Hematopoietic multipotent progenitor cell treated with erythropoietin and hydrocortisone succinate and interleukin-3 and kit ligand, for 15 days (in vitro differentiated cells): ENCODE results near the gene ZNF366.

Source experiments
- DNase-seq: peaks from one replicate; pipeline ENCODE4 v3.0.0-alpha.2; 2015; ENCODE audit warnings: low spot score

The ZNF366 gene

DNA sequence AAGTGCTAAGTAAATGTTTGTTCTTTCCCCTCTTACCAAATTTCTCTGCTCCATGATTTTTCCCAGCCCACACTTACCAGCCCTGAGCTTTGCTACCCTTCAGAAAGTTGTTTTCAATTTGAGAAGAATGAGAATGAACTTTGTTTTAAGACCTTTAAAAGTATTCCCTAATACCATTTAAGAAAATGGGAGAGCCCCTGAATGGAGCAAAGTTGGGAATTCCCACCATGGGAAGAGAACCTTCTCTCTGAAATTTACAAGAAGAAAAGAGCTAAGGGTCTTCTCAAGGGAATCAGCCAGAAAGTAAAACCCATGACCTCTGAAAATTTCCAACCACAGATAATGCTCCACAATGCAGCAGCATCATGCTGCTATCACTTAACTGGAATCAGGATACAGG, 17.7 kb downstream of the ZNF366 start:
- DNase-seq: no peak

GRCh38 chr5:72488756-72489155, 18.5 kb downstream of the ZNF366 start:
- no peak for DNase-seq

GRCh38 chr5:72487177-72487576, 20.0 kb downstream of the ZNF366 start:
- no peak for DNase-seq

DNA sequence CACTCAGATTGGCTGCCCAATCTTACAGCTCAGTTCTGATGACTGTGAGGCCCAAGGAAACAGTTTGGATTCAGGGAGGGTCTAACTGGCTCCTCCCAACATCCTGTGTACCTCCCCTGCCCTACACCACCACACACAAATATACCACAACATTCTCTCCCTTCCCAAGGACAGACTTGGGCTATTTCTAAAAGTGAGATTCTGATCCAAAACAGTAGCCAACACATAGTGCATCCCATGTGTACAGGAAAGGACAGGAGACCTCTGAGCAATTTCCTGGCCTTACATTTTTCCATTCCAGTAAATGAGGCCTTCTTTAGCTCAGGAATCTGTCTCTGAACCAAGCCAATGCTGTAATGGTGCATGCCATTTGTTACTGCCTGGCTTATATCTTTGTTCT, 20.8 kb downstream of the ZNF366 start:
- DNase-seq: no peak

- DNase-seq: no peak
Observed at GRCh38 chr5:72485430-72485974, 21.7 kb downstream of the ZNF366 start.

DNA sequence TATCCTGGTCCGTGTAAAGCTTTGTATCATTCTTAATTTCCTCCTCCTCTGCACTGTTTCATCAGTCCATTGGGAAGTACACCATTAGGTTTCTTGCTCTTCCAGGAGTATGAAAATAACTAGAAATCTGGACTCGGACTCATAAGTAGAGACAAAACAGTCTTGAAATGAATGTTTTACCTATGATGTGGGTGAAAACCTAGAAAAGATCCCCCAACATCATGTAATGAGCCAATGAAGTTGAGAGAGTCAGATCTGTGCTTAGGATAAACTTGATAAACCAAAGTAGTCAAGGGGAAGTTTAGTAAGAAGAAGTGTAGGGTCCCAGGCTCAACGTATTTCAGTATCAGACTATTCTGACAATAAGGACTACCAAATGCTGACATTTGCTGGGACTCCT, 25.2 kb downstream of the ZNF366 start:
- DNase-seq: no peak

DNA sequence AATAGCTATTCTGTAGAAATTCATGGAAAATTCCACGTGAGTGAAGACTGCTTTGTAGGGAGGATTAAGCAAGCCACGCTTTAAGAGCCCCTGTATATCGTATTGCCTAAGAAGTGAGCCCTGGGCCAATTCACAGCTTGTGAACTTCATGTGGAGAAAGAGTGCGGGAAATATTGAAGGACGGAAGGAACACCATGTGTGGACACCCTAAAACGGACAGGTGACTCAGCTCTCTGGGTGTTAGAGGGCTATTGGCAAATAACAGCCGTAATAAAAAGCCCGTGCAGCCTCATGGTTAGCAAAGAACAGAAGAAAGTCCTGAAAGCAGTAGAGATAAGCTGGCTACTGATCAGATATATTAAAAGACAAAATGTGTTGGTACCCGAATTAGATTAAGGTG, 26.4 kb downstream of the ZNF366 start:
- no peak for DNase-seq

DNA sequence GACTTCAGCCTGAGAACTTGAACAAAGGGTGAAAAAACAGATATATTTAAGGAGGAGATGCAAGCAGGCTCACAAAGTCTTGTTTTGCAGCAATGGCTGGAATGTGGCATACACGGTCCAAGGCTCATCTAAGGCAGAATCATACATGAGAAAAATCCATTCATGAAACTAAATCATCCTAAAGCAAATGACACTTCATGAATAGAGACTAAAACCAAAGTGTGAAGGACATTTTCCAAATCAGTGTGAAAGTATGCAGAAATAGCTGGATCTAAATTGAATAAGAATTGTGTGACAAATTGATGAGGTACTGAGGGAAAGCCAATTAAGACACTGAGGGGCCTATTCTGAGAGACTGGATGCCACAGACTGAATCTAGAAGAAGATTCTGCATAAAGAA, 27.3 kb downstream of the ZNF366 start:
- no peak for DNase-seq

DNA sequence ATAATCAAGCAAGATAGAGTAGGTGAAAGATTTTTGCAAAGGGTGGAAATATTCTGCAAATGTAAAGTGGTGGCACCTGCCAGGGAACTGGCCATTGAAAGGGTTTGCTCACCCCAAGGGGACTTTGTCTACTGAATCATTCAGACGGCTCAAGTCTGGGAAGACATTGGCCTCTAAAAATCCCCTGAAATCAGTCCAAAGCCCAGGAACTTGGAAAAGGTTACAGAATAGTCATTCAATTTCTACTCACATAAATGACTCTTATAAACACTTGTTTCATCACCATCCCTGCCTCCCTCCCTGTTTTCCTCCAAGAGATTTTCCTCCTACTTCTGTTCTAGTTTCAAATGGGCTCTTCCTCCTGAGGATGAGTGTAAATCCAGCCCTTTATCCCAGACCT, 28.5 kb downstream of the ZNF366 start:
- no peak for DNase-seq

DNA sequence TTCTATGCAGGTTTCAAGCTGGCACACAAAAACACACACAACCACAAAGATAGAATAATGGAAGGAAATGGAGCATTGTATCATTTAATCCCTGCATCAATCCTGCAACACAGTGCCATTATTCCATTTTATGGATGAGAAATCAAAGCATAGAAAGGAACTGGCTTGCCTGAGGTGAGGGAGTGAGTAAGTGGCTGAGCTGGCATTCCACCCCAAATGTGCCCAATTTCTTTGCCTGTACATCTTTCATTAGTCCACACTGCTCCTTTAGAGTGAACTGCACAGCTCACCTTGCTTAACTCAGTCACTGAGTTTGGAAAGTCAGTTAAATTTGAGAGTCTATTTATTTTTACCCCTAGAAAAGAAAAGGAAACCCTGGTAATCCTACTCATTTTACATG, 28.9 kb downstream of the ZNF366 start:
- no peak for DNase-seq

DNA sequence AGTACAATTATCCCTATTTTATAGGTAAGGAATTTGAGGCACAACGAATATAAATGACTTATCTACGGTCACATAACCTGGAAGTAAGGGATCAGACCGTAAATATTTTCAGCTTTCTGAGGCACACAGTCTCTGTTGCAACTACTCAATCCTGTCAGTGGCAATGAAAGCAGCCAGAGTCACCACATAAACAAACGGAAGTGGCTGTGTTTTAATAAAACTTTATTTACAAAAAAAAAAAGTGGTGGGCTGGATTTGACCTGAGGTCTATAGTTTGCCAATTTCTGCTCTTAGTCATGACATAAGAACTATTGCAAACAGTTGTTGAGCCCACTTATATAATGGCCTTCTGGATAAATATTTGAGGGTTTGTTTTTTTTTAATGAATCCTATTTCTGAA, 29.6 kb downstream of the ZNF366 start:
- no peak for DNase-seq

DNA sequence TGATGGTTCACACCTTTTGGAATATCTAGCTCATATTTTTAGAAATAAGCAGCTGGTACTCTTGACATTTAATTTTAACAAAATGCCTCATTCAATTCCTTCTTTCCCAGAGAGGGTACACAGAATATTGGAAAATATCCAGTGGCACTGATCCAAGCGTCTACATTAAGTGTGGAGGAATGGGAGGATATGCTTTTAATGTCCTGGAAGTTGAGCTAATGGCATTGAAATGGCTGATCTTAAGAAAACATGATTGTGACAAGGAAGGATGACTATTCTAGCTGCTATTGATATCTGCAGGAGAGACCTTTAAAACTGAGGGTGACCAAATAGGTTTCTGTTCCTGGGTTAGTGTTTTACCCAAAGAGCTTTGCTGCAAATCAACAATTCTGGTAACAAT, 30.0 kb downstream of the ZNF366 start:
- no peak for DNase-seq

- no peak for DNase-seq
Observed at GRCh38 chr5:72476721-72477120, 30.5 kb downstream of the ZNF366 start.

DNA sequence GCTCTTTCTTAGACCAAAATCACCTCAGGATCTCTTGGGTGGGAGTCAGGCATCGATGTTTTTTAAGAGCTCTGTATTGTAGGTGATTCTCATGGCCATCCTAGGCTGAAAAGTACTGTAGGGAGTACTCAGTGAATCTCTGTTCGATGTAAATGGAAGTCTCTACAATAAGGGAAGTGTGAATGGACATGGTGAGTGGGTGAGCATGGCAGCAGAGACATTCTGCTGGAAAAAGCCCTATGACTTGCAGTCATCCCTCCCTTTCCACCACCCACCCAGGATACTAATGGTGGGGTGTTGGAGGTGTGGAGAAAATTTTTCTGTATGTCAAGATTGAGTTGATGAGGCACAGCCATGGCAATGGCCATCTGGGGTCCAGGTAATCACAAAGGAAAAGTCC, 30.9 kb downstream of the ZNF366 start:
- no peak for DNase-seq

- no peak for DNase-seq
Observed at GRCh38 chr5:72474516-72474915, 32.7 kb downstream of the ZNF366 start.

GRCh38 chr5:72474046-72474500, 33.1 kb downstream of the ZNF366 start:
- no peak for DNase-seq

- no peak for DNase-seq
Observed at GRCh38 chr5:72472666-72473422, 34.4 kb downstream of the ZNF366 start.

DNA sequence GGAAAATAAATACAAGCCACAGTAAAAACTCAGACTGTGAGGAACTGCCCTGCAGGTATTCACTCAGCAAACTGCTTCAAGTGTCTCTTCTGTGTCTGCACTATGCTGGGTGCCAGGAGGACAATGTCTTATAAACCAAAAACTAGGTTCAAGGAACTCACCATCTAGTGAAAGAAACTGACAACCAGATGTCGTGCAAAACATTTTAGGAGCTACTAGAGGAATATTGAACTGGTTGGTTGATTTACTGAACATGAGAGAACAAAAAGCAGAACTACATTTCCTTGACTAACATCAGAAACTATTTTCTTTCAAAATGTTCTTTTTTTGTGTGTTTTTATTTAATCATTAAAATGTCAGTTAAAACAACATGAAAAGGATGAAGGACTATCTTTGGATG, 35.2 kb downstream of the ZNF366 start:
- no peak for DNase-seq

GRCh38 chr5:72470826-72471225, 36.4 kb downstream of the ZNF366 start:
- DNase-seq: no peak

GRCh38 chr5:72468606-72469005, 38.6 kb downstream of the ZNF366 start:
- no peak for DNase-seq

GRCh38 chr5:72468024-72468423, 39.2 kb downstream of the ZNF366 start:
- no peak for DNase-seq

DNA sequence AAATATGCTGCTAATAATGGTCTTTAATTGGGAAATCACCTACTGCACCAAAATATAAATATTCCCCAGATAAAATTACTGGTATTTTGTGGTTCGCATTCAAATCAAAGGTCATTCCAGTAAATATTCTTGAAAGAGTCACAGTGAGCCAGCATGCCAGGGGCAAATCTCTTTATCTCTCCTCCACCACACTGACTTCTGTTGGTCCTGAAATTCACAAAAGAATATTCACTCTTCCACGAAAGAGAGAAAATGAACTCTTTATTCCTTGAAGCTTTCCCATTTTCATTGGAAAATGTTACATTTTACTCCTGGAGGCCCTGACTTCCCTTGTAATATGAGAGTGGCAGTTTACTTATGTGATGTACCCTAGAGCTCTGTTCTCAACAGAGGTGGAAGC, 39.7 kb downstream of the ZNF366 start:
- DNase-seq: no peak

- no peak for DNase-seq
Observed at GRCh38 chr5:72465601-72466563, 41.3 kb downstream of the ZNF366 start.
